Measurements from ENCODE around the gene KCTD6. TPM values are rescaled to one million over a fixed set of nuclear protein-coding genes. Genes with fewer than 3 reads are reported as not detected.

Gene KCTD6
- polyA plus RNA-seq, 1 donor (not counting 4 experiments of a cell fraction or from before 2014, with no cell fraction given) = 7.6 TPM

GRCh38 chr3:58544541-58544940 lies 52.6 kb downstream of the KCTD6 start:
- no peak for TF ChIP-seq EZH2 (IDR thresholded peaks at IDR 0.05; ENCODE audit: low read length)
- no peak for TF ChIP-seq CTCF (optimal IDR thresholded peaks at IDR 0.05 in 1 of 3, IDR thresholded peaks at IDR 0.05 in 1 of 3, conservative IDR thresholded peaks at IDR 0.05 in 1 of 3; ENCODE audit: extremely low read depth in 1 of 3, insufficient read depth in 2 of 3, low read length in 3 of 3)
- Histone ChIP-seq H3K27ac (ENCODE audit: control insufficient read depth, insufficient read depth, low read length) (no peak overlapping the region), H3K4me1 (ENCODE audit: control insufficient read depth, extremely low read depth, insufficient read depth, low read length) (no peaks in the 10 kb centered on the region), H3K9me1 (ENCODE audit: control insufficient read depth, extremely low read depth, insufficient read depth, low read length) (no peaks in the 10 kb centered on the region), H3K9ac (ENCODE audit: control insufficient read depth, extremely low read depth, insufficient read depth, low read length) (no peak overlapping the region), H3K4me3 (ENCODE audit: control insufficient read depth in 2 of 3, extremely low read depth in 1 of 3, insufficient read depth in 2 of 3, low read depth in 1 of 3, low read length in 3 of 3) (no peak overlapping the region), H4K20me1 (ENCODE audit: control insufficient read depth, extremely low read depth, insufficient read depth, low read length) (no peaks in the 10 kb centered on the region), H3K4me2 (ENCODE audit: control insufficient read depth, extremely low read depth, insufficient read depth, low read depth, low read length) (no peak overlapping the region), H3K9me3 (ENCODE audit: control insufficient read depth, low read depth, low read length) (no peaks in the 10 kb centered on the region), H3K27me3 (ENCODE audit: control insufficient read depth, extremely low read depth, insufficient read depth, low read length) (no peaks in the 10 kb centered on the region), H2AFZ (ENCODE audit: control insufficient read depth, low read length) (no peak overlapping the region), H3K79me2 (ENCODE audit: control insufficient read depth, insufficient read depth, low read length) (no peaks in the 10 kb centered on the region), H3K36me3 (ENCODE audit: control insufficient read depth in 2 of 2, extremely low read depth in 1 of 2, insufficient read depth in 2 of 2, low read length in 2 of 2) (no peaks in the 10 kb centered on the region)
- DNase-seq (ENCODE audit: low read depth, low spot score) (no peak), FAIRE-seq (no peak)
- dilution Hi-C loops (cut with MboI; ENCODE audit: extremely low pct_ligation_motif_present, low sequenced_read_pairs) = no loop called here

- Histone ChIP-seq H3K4me3 (ENCODE audit: control insufficient read depth in 2 of 3, extremely low read depth in 1 of 3, insufficient read depth in 2 of 3, low read depth in 1 of 3, low read length in 3 of 3) (no peak overlapping the region), H3K4me2 (ENCODE audit: control insufficient read depth, extremely low read depth, insufficient read depth, low read depth, low read length) (no peak overlapping the region), H3K36me3 (ENCODE audit: control insufficient read depth in 2 of 2, extremely low read depth in 1 of 2, insufficient read depth in 2 of 2, low read length in 2 of 2) (no peaks in the 10 kb centered on the region), H3K27me3 (ENCODE audit: control insufficient read depth, extremely low read depth, insufficient read depth, low read length) (peaks cover 5% of the 10 kb centered on the region), H3K79me2 (ENCODE audit: control insufficient read depth, insufficient read depth, low read length) (no peaks in the 10 kb centered on the region), H3K9me1 (ENCODE audit: control insufficient read depth, extremely low read depth, insufficient read depth, low read length) (no peaks in the 10 kb centered on the region), H3K9ac (ENCODE audit: control insufficient read depth, extremely low read depth, insufficient read depth, low read length) (no peak overlapping the region), H3K4me1 (ENCODE audit: control insufficient read depth, extremely low read depth, insufficient read depth, low read length) (no peaks in the 10 kb centered on the region), H3K27ac (ENCODE audit: control insufficient read depth, insufficient read depth, low read length) (no peak overlapping the region), H3K9me3 (ENCODE audit: control insufficient read depth, low read depth, low read length) (no peaks in the 10 kb centered on the region), H2AFZ (ENCODE audit: control insufficient read depth, low read length) (no peak overlapping the region), H4K20me1 (ENCODE audit: control insufficient read depth, extremely low read depth, insufficient read depth, low read length) (no peaks in the 10 kb centered on the region)
- TF ChIP-seq EZH2 (IDR thresholded peaks at IDR 0.05; ENCODE audit: low read length) = no peak
- no peak for TF ChIP-seq CTCF (optimal IDR thresholded peaks at IDR 0.05 in 1 of 3, IDR thresholded peaks at IDR 0.05 in 1 of 3, conservative IDR thresholded peaks at IDR 0.05 in 1 of 3; ENCODE audit: extremely low read depth in 1 of 3, insufficient read depth in 2 of 3, low read length in 3 of 3)
- dilution Hi-C loops (cut with MboI; ENCODE audit: extremely low pct_ligation_motif_present, low sequenced_read_pairs) = no loop called here
- FAIRE-seq (no peak), DNase-seq (ENCODE audit: low read depth, low spot score) (no peak)
Observed at GRCh38 chr3:58551636-58552180, 59.8 kb downstream of the KCTD6 start.

Other genes starting within 250 kb of the KCTD6 start
- 20.6 to 24.6 TPM (median 21.7 TPM) in 3 replicates for gene RPP14, start 185.9 kb upstream of the KCTD6 start, polyA plus RNA-seq
- gene HTD2, start 185.6 kb upstream of the KCTD6 start, polyA plus RNA-seq = 10.5 to 12.5 TPM (median 11.2 TPM) in 3 replicates
- gene PXK, start 159.2 kb upstream of the KCTD6 start, polyA plus RNA-seq = 9.2 to 12.9 TPM (median 12.2 TPM) in 3 replicates
- gene PDHB, start 58.3 kb upstream of the KCTD6 start, polyA plus RNA-seq = 50.3 to 78.9 TPM (median 77.4 TPM) in 3 replicates
- 0.06 to 0.27 TPM (median 0.20 TPM) in 3 replicates for gene ACOX2, start 45.1 kb downstream of the KCTD6 start, polyA plus RNA-seq
- not detected in 3 replicates for gene FAM107A, start 85.3 kb downstream of the KCTD6 start, polyA plus RNA-seq
- not detected in 3 replicates for gene FAM3D, start 174.7 kb downstream of the KCTD6 start, polyA plus RNA-seq

Measured in keratinocyte (primary cell).